ENCODE results near the gene JAM3. TPM values are rescaled to one million over a fixed set of nuclear protein-coding genes. Genes with fewer than 3 reads are reported as not detected.
"Not testable (repeated sequence)": the region's sequence is repeated elsewhere in the genome, so short reads cannot be mapped to it uniquely, and the experiment has no call there.

JAM3 gene
- total RNA-seq, 2 experiments from 2014 or later: 18.3 to 21.2 TPM

DNA sequence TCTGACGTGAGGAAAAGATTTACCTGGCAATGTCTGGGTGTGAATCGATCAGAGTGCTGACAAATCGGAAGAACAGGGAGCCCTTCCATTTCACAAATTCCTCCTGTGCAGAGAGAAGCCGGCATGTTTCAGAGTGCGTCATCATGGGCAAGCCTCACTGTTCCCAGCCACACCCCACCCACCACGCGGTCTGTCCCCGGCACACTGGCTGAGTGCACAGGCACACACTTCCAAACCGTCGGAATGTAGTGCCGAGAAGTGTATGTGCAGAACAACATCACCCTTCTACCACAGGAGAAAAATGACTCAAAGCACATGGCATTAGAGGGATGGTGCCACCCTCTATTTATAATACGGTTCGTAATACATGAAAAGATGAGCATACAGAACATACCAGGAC lies 107.4 kb downstream of the JAM3 start:
- no peak overlapping the region for H3K27ac Mint-ChIP-seq
- DNase-seq: no peak
- no peak overlapping the region for H3K4me3 Mint-ChIP-seq
- peaks cover 17% of the 10 kb centered on the region for H3K36me3 Mint-ChIP-seq
- no peaks in the 10 kb centered on the region for H3K4me1 Mint-ChIP-seq
- H3K27me3 Mint-ChIP-seq: no peaks in the 10 kb centered on the region
- H3K9me3 Mint-ChIP-seq: no peaks in the 10 kb centered on the region

DNA sequence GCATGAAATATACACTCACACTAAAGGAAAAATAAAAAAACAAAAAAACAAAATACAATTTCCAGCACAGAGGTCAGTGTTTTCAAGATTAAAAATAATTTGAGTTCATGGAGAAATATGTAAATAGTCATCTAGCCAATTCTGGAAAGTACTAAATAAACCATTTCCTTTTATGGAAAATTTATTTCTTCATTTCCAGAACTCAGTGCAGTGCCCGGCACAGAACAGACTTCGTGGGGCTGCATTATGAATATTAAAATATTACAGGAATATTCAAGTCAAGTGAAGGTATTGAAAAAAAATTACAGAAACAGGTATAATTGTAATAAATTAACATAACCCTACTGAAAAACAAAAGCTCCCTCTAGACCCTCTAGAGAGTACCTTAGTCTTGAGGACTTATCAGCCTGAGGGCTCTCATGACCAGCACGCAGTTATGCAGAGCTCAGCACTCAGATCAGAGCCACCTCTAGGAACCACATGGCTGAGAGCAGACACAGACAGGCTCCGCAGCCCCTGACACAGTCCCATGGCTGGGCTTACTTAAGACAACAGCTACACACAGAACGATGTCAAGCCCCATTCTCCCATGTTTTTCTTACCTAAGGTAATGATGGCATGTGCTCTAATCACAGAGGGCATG lies 109.3 kb downstream of the JAM3 start:
- H3K27ac Mint-ChIP-seq: no peak overlapping the region

DNA sequence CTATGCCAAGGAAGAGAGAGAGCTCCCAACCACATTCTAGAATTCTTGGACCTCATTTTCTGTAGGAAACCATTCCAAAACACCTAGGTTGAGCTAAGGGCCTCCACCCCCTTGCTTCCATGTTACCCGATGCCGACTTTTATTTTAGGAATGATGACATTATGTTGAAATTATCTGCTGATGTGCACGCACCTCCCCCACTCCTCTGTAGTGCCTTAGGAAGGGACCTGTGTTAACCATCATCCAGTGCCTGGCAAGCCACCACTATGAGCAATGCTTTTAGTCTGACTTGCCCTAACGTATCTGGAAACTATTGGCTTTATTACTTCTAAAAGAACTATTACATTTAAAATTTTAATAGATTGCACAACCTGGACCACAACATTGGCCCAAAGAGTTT lies 112.8 kb downstream of the JAM3 start:
- peaks cover 11% of the 10 kb centered on the region for H3K36me3 Mint-ChIP-seq
- no peak overlapping the region for H3K4me3 Mint-ChIP-seq
- no peaks in the 10 kb centered on the region for H3K27me3 Mint-ChIP-seq
- H3K9me3 Mint-ChIP-seq: no peaks in the 10 kb centered on the region
- no peak overlapping the region for H3K27ac Mint-ChIP-seq
- no peaks in the 10 kb centered on the region for H3K4me1 Mint-ChIP-seq
- no peak for DNase-seq

More for the DNA sequence above, 109.3 kb downstream of the JAM3 start:
- no peaks in the 10 kb centered on the region for H3K9me3 Mint-ChIP-seq
- no peak overlapping the region for H3K4me3 Mint-ChIP-seq
- no peaks in the 10 kb centered on the region for H3K27me3 Mint-ChIP-seq
- no peak for DNase-seq
- H3K36me3 Mint-ChIP-seq: peaks cover 11% of the 10 kb centered on the region
- no peaks in the 10 kb centered on the region for H3K4me1 Mint-ChIP-seq

GRCh38 chr11:134188092-134188491 lies 119.2 kb downstream of the JAM3 start:
- not testable (repeated sequence) for H3K4me1 Mint-ChIP-seq, H3K27me3 Mint-ChIP-seq, H3K9me3 Mint-ChIP-seq, H3K27ac Mint-ChIP-seq, H3K4me3 Mint-ChIP-seq, DNase-seq
- peaks cover 56% of the 10 kb centered on the region for H3K36me3 Mint-ChIP-seq

DNA sequence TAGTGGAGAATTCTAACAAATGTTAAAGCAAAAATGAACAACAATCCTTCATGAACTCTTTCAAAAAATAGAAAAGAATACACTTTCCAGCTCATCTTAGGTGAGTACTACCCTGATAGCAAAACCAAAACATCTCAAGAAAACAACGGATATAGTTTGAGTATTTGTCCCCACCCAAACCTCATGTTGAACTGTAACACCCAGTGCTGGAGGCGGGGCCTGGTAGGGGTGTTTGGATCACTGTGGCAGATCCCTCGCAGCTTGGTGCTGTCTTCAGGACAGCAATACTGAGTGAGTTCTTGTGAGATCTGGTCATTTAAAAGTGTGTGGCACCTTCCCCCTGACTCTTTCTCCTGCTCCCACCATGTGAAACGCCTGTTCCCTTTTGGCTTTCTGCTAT lies 127.9 kb downstream of the JAM3 start:
- no peak for DNase-seq
- Mint-ChIP-seq H3K27me3 (no peaks in the 10 kb centered on the region), H3K4me3 (no peak overlapping the region), H3K9me3 (no peaks in the 10 kb centered on the region), H3K27ac (no peak overlapping the region), H3K4me1 (no peaks in the 10 kb centered on the region), H3K36me3 (peaks cover 26% of the 10 kb centered on the region)

GRCh38 chr11:134199531-134199930 lies 130.7 kb downstream of the JAM3 start:
- H3K4me3 Mint-ChIP-seq: no peak overlapping the region
- H3K27me3 Mint-ChIP-seq: no peaks in the 10 kb centered on the region
- no peak for DNase-seq
- peaks cover 27% of the 10 kb centered on the region for H3K36me3 Mint-ChIP-seq
- H3K4me1 Mint-ChIP-seq: no peaks in the 10 kb centered on the region
- no peaks in the 10 kb centered on the region for H3K9me3 Mint-ChIP-seq
- H3K27ac Mint-ChIP-seq: no peak overlapping the region

GRCh38 chr11:134200688-134201087 lies 131.8 kb downstream of the JAM3 start:
- H3K27me3 Mint-ChIP-seq: no peaks in the 10 kb centered on the region
- peaks cover 34% of the 10 kb centered on the region for H3K36me3 Mint-ChIP-seq
- no peaks in the 10 kb centered on the region for H3K9me3 Mint-ChIP-seq
- H3K27ac Mint-ChIP-seq: no peak overlapping the region
- H3K4me3 Mint-ChIP-seq: no peak overlapping the region
- H3K4me1 Mint-ChIP-seq: no peaks in the 10 kb centered on the region
- no peak for DNase-seq

Other genes starting within 250 kb of the JAM3 start
- not detected for gene SPATA19, start 223.6 kb upstream of the JAM3 start, total RNA-seq
- 10 to 100 TPM; 36.0 to 46.5 TPM for gene IGSF9B, start 112.1 kb upstream of the JAM3 start, total RNA-seq
- 10 to 100 TPM; 93.4 to 96.7 TPM for gene NCAPD3, start 154.9 kb downstream of the JAM3 start, total RNA-seq
- 10 to 100 TPM; 28.8 to 30.3 TPM for gene VPS26B, start 155.6 kb downstream of the JAM3 start, total RNA-seq
- gene THYN1, start 184.3 kb downstream of the JAM3 start, total RNA-seq: 10 to 100 TPM; 79.5 to 79.8 TPM
- gene ACAD8, start 184.5 kb downstream of the JAM3 start, total RNA-seq: 10 to 100 TPM; 20.9 to 21.1 TPM
- gene GLB1L3, start 207.3 kb downstream of the JAM3 start, total RNA-seq: 10 to 100 TPM in 1 of 2 experiments, 1 to 10 TPM in 1; 9.8 to 10.9 TPM